Thyroid gland (tissue), 4 donors: Measurements from ENCODE around the gene HNRNPA2B1.

Experiments used
- CTCF ChIP-seq, 6 experiments: fragments of 200-600 bp in 3 of 6; fragments of 450-650 bp in 3 of 6; sonication (generic) in 3 of 6; IDR thresholded peaks; one replicate each; pipeline ENCODE4 v1.5.1; 2016 to 2019; ENCODE audit warnings: antibody characterized with exemption in 6 of 6, mild to moderate bottlenecking in 2 of 6, inconsistent platforms in 1 of 6, moderate library complexity in 1 of 6
- POLR2A ChIP-seq, 2 donors: fragments of 450-650 bp; IDR thresholded peaks; one replicate each; pipeline ENCODE4 v1.6.1; 2017; ENCODE audit warnings: antibody characterized with exemption in 2 of 2, mild to moderate bottlenecking in 2 of 2, moderate library complexity in 1 of 2

- TF ChIP-seq CTCF (IDR thresholded peaks at IDR 0.05), result no peak
- TF ChIP-seq POLR2A (IDR thresholded peaks at IDR 0.05), result no peak
These were observed 47.2 kb downstream of the HNRNPA2B1 start for GRCh38 chr7:26153241-26153822.
